ENCODE data around the gene HOXC11. TPM values are rescaled to one million over a fixed set of nuclear protein-coding genes. Genes with fewer than 3 reads are reported as not detected.
A peak's percentile ranks its signal among the peaks of the same experiment; 100 is the strongest.

Gene HOXC11
- total RNA-seq, 4 donors from 2014 or later = not detected

DNA sequence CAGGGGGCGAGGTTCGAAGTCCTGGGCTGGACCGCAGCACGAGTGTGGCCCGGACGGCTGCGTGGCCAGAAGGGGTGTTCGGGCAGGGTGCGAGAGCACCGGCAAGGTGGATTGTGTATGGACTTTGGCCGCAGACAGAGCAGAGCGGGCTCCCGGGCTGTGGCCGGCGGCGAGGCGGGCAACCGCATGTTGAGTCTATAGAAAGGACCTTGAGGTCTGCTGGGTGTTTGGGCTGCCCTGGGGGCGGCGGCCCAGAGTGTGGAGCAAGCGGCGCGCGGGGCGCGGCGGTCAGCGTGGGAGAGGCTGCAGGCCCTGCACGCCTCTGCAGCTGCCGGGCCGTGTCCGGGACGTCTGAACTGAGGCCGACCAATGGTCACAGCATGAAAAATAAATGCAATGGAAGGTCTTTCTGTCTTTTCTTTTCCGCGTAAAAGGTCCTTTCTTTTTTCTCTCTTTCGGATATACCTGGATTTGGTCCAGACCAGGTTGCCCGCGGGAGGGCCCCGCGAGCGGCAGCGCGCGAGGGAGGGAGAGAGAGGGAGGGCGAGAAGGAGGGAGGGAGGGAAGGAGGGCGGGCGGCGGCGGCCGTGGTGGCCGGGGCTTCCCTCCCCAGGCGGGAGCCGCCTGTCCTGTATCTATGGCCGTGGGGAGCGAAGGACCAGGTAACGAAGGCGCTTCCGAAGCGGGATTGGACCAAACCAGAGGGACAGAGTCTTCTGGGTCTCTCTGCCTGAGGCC lies 21.5 kb downstream of the HOXC11 start:
- Histone ChIP-seq H3K4me1 (peaks cover 20 to 48% (median 29%) of the 10 kb centered on the region in 3 donors), H3K27me3 (peaks cover 21 to 100% (median 89%) of the 10 kb centered on the region in 4 donors), H3K9me3 (no peaks in the 10 kb centered on the region), H3K36me3 (no peaks in the 10 kb centered on the region), H3K4me3 (peak overlapping the region in 3 of 4 donors; percentile 5 to 69 (median 51)), H3K27ac (no peak overlapping the region)
- intact Hi-C loops (cut with DNase I) = no loop called here
- 6 to 9% methylated on average over 7 to 36 of the region's 60 CpGs for WGBS, 2 donors
- DNase-seq = no peak
- TF ChIP-seq, protein P1, sequence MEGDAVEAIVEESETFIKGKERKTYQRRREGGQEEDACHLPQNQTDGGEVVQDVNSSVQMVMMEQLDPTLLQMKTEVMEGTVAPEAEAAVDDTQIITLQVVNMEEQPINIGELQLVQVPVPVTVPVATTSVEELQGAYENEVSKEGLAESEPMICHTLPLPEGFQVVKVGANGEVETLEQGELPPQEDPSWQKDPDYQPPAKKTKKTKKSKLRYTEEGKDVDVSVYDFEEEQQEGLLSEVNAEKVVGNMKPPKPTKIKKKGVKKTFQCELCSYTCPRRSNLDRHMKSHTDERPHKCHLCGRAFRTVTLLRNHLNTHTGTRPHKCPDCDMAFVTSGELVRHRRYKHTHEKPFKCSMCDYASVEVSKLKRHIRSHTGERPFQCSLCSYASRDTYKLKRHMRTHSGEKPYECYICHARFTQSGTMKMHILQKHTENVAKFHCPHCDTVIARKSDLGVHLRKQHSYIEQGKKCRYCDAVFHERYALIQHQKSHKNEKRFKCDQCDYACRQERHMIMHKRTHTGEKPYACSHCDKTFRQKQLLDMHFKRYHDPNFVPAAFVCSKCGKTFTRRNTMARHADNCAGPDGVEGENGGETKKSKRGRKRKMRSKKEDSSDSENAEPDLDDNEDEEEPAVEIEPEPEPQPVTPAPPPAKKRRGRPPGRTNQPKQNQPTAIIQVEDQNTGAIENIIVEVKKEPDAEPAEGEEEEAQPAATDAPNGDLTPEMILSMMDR (IDR thresholded peaks at IDR 0.05) = no peak
- no peak for TF ChIP-seq POLR2A (IDR thresholded peaks at IDR 0.05)

- H3K9me3 ChIP-seq = no peaks in the 10 kb centered on the region
- intact Hi-C loops (cut with DNase I) = no loop called here
- H3K27me3 ChIP-seq = peaks cover 21 to 100% (median 90%) of the 10 kb centered on the region in 4 donors
- TF ChIP-seq POLR2A (IDR thresholded peaks at IDR 0.05) = no peak
- TF ChIP-seq, protein P1 (IDR thresholded peaks at IDR 0.05) = no peak
- DNase-seq = no peak
- peak overlapping the region in 1 of 4 donors; percentile 37 for H3K27ac ChIP-seq
- peaks cover 25 to 50% (median 29%) of the 10 kb centered on the region in 3 donors for H3K4me1 ChIP-seq
- WGBS, 2 donors = 0 to 6% methylated on average over 7 to 11 of the region's 17 CpGs
- H3K36me3 ChIP-seq = no peaks in the 10 kb centered on the region
- peak overlapping the region; percentile 30 to 69 (median 50) for H3K4me3 ChIP-seq
These were observed 22.1 kb downstream of the HOXC11 start for GRCh38 chr12:53995002-53995377.

GRCh38 chr12:53995378-53996239 lies 22.7 kb downstream of the HOXC11 start:
- DNase-seq = no peak
- TF ChIP-seq POLR2A (IDR thresholded peaks at IDR 0.05) = peak in 1 of 4 donors; percentile 16
- TF ChIP-seq, protein P1 (IDR thresholded peaks at IDR 0.05) = peak in 1 of 6 experiments; percentile 13
- intact Hi-C loops (cut with DNase I) = no loop called here
- H3K36me3 ChIP-seq = no peaks in the 10 kb centered on the region
- peak overlapping the region in 2 of 4 donors; percentile 37 to 42 for H3K27ac ChIP-seq
- peak overlapping the region; percentile 30 to 69 (median 50) for H3K4me3 ChIP-seq
- WGBS, 2 donors = 1 to 3% methylated on average over 29 to 36 of the region's 48 CpGs
- H3K27me3 ChIP-seq = peaks cover 25 to 100% (median 90%) of the 10 kb centered on the region in 4 donors
- peaks cover 29 to 55% (median 35%) of the 10 kb centered on the region in 3 donors for H3K4me1 ChIP-seq
- no peaks in the 10 kb centered on the region for H3K9me3 ChIP-seq

DNA sequence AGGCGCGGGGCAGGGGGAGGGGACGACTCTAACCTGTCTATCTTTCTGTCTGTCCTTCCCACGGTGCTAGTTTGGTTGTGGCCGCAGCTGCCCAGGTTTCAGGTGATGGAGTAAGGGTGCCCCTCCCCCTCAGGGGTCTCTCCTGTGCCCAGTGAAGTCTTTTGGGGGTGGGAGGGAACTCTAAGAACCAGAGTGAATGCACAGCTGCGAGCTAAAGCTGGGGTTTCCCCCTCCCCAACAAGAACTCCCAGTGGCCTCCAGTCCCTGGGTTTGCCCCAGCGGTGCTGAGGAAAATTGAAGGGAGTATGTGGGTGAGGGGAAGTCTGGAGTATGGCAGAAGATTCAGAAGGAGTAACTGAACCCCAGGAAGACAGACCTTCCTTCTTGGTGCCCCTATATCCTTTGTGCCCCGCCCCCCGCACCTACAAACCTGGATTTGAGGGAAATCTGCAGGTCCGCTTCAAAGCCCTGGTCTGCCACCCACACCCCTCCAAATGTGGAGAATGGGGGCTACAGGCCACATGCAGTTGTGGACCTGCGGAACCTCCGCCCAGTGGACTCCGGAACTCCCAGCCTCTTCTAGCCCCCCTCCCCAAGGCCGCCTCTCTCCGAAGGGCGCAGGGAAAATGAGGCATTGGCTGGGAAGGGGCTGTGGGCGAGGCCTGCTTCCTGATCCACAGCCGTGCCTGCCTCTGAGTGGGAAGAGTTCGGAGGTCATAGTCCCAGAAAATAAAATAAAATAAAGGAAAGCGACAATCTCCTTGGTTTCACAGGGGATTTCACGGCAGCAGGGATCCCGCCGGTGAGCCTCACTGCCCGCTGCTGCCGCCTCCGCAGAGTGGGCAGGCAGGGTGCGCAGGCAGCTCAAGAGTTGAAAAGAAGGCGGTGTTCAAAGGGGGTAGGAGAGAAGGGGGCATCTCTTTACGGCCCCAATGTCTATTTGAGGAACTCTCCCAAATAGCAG lies 23.6 kb downstream of the HOXC11 start:
- 61% methylated on average over 17 of the region's 29 CpGs for WGBS, 2 donors
- H3K9me3 ChIP-seq = no peaks in the 10 kb centered on the region
- no peak for DNase-seq
- intact Hi-C loops (cut with DNase I) = no loop called here
- H3K4me3 ChIP-seq = peak overlapping the region; percentile 30 to 69 (median 50)
- TF ChIP-seq POLR2A (IDR thresholded peaks at IDR 0.05) = no peak
- TF ChIP-seq, protein P1 (IDR thresholded peaks at IDR 0.05) = no peak
- H3K36me3 ChIP-seq = no peaks in the 10 kb centered on the region
- H3K4me1 ChIP-seq = peaks cover 32 to 54% (median 37%) of the 10 kb centered on the region in 3 donors
- H3K27ac ChIP-seq = peak overlapping the region in 1 of 4 donors; percentile 37
- peaks cover 26 to 100% (median 87%) of the 10 kb centered on the region in 4 donors for H3K27me3 ChIP-seq

Data from esophagus squamous epithelium (tissue), 5 donors.